Neural progenitor cell (in vitro differentiated cells): ENCODE data around the gene HS3ST4. TPM values are rescaled to one million over a fixed set of nuclear protein-coding genes. Genes with fewer than 3 reads are reported as not detected.

Experiments used
- DNase-seq: peaks from one replicate; pipeline ENCODE4 v3.0.0-alpha.2; 2016; ENCODE audit warnings: low spot score
- H2AFZ ChIP-seq: fragments of 200-600 bp; sonication (generic); replicated peaks from 2 replicates; pipeline ENCODE4 v1.6.1; 2016; ENCODE audit warnings: antibody characterized with exemption
- H3F3A ChIP-seq: fragments of 200-600 bp; sonication (generic); 2 replicates; pipeline ENCODE4 v1.6.1; 2016; ENCODE audit warnings: antibody characterized with exemption, low read depth
- H3K27ac ChIP-seq: fragments of 200-600 bp; sonication (generic); 2 replicates; pipeline ENCODE4 v1.5.1; 2016; ENCODE audit warnings: mild to moderate bottlenecking
- H3K27me3 ChIP-seq: fragments of 200-600 bp; sonication (generic); 2 replicates; pipeline ENCODE4 v1.6.1; 2016; ENCODE audit warnings: mild to moderate bottlenecking, moderate library complexity
- H3K36me3 ChIP-seq: fragments of 200-600 bp; sonication (generic); 2 replicates; pipeline ENCODE4 v1.5.1; 2016
- H3K4me1 ChIP-seq: fragments of 200-600 bp; sonication (generic); 2 replicates; pipeline ENCODE4 v1.6.1; 2016; ENCODE audit warnings: mixed run types
- H3K4me2 ChIP-seq: fragments of 200-600 bp; sonication (generic); 2 replicates; pipeline ENCODE4 v1.6.1; 2016
- H3K4me3 ChIP-seq: fragments of 200-600 bp; sonication (generic); 2 replicates; pipeline ENCODE4 v1.5.1; 2016
- H3K79me2 ChIP-seq: fragments of 200-600 bp; sonication (generic); 2 replicates; pipeline ENCODE4 v1.6.1; 2016; ENCODE audit warnings: low read depth
- H3K9ac ChIP-seq: fragments of 200-600 bp; sonication (generic); 2 replicates; pipeline ENCODE4 v1.6.1; 2016
- H3K9me3 ChIP-seq: fragments of 200-600 bp; sonication (generic); 2 replicates; pipeline ENCODE4 v1.5.1; 2016; ENCODE audit warnings: low read depth
- H4K20me1 ChIP-seq: fragments of 200-600 bp; sonication (generic); 2 replicates; pipeline ENCODE4 v1.6.1; 2016; ENCODE audit warnings: low read depth
- H3K27ac Mint-ChIP-seq: 3 replicates; pipeline ENCODE4 v1.8.0; 2021; ENCODE audit warnings: mixed read lengths
- H3K27me3 Mint-ChIP-seq: 2 replicates; pipeline ENCODE4 v1.8.0; 2022; ENCODE audit warnings: low read depth, mild to moderate bottlenecking, inconsistent platforms, moderate library complexity, mixed read lengths; ENCODE audit not compliant: insufficient read depth
- H3K36me3 Mint-ChIP-seq: 3 replicates; pipeline ENCODE4 v1.8.0; 2021; ENCODE audit warnings: mixed read lengths
- H3K4me1 Mint-ChIP-seq: 3 replicates; pipeline ENCODE4 v1.8.0; 2021; ENCODE audit warnings: mixed read lengths
- H3K4me3 Mint-ChIP-seq: 3 replicates; pipeline ENCODE4 v1.8.0; 2021; ENCODE audit warnings: mild to moderate bottlenecking, moderate library complexity, mixed read lengths
- H3K9me3 Mint-ChIP-seq: 3 replicates; pipeline ENCODE4 v1.8.0; 2020; ENCODE audit warnings: mixed read lengths
- EZH2 ChIP-seq: fragments of 200-600 bp; sonication (generic); IDR thresholded peaks from 2 replicates; pipeline ENCODE4 v1.6.1; 2017; ENCODE audit warnings: antibody characterized with exemption, mild to moderate bottlenecking, moderate library complexity
- EZH2phosphoT487 ChIP-seq: fragments of 200-600 bp; sonication (generic); IDR thresholded peaks from 2 replicates; pipeline ENCODE4 v1.6.1; 2017; ENCODE audit warnings: antibody characterized with exemption
- total RNA-seq: library from RNA; depleted of rRNA; stranded (reverse); fragments of >200 nt; gene quantifications from 2 replicates; pipeline ENCODE4 v1.2.3, GENCODE V29; 2015; ENCODE audit warnings: low replicate concordance
- TF ChIP-seq, protein P1 (sequence below): fragments of 200-600 bp; sonication (generic); IDR thresholded peaks from 2 replicates; pipeline ENCODE4 v1.5.1; 2017; ENCODE audit warnings: antibody characterized with exemption, mild to moderate bottlenecking

Gene HS3ST4
- total RNA-seq, 1 donor from 2014 or later, result 2.5 TPM

DNA sequence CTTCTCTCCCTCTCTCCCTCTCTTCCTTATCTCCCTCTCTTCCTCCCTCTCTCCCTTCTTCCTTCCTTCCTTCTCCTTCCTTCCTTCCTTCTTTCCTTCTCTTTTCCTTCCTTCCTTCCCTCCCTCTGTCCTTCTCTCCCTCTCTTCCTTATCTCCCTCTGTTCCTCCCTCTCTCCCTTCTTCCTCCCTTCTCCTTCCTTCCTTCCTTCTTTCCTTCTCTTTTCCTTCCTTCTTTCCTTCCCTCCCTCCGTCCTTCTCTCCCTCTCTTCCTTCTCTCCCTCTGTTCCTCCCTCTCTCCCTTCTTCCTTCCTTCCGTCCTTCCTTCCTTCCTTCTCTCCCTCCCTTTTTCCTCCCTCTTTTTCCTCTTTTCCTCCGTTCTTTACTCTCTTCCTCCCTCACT lies 38.6 kb downstream of the HS3ST4 start:
- Histone ChIP-seq H3F3A (no peaks in the 10 kb centered on the region), H2AFZ (no peak overlapping the region), H3K79me2 (no peaks in the 10 kb centered on the region), H3K4me3 (no peak overlapping the region), H3K4me1 (no peaks in the 10 kb centered on the region), H3K9me3 (no peaks in the 10 kb centered on the region), H3K27me3 (no peaks in the 10 kb centered on the region), H3K9ac (no peak overlapping the region), H4K20me1 (no peaks in the 10 kb centered on the region), H3K27ac (no peak overlapping the region), H3K36me3 (no peaks in the 10 kb centered on the region), H3K4me2 (no peak overlapping the region)
- DNase-seq, result no peak
- H3K9me3 Mint-ChIP-seq, result no peaks in the 10 kb centered on the region
- TF ChIP-seq, protein P1, sequence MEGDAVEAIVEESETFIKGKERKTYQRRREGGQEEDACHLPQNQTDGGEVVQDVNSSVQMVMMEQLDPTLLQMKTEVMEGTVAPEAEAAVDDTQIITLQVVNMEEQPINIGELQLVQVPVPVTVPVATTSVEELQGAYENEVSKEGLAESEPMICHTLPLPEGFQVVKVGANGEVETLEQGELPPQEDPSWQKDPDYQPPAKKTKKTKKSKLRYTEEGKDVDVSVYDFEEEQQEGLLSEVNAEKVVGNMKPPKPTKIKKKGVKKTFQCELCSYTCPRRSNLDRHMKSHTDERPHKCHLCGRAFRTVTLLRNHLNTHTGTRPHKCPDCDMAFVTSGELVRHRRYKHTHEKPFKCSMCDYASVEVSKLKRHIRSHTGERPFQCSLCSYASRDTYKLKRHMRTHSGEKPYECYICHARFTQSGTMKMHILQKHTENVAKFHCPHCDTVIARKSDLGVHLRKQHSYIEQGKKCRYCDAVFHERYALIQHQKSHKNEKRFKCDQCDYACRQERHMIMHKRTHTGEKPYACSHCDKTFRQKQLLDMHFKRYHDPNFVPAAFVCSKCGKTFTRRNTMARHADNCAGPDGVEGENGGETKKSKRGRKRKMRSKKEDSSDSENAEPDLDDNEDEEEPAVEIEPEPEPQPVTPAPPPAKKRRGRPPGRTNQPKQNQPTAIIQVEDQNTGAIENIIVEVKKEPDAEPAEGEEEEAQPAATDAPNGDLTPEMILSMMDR, result no peak
- TF ChIP-seq EZH2, result no peak
- TF ChIP-seq EZH2phosphoT487, result no peak
- H3K27me3 Mint-ChIP-seq, result peaks cover 9% of the 10 kb centered on the region
- H3K4me1 Mint-ChIP-seq, result no peaks in the 10 kb centered on the region
- no peak overlapping the region for H3K27ac Mint-ChIP-seq
- H3K4me3 Mint-ChIP-seq, result no peak overlapping the region
- no peaks in the 10 kb centered on the region for H3K36me3 Mint-ChIP-seq

DNA sequence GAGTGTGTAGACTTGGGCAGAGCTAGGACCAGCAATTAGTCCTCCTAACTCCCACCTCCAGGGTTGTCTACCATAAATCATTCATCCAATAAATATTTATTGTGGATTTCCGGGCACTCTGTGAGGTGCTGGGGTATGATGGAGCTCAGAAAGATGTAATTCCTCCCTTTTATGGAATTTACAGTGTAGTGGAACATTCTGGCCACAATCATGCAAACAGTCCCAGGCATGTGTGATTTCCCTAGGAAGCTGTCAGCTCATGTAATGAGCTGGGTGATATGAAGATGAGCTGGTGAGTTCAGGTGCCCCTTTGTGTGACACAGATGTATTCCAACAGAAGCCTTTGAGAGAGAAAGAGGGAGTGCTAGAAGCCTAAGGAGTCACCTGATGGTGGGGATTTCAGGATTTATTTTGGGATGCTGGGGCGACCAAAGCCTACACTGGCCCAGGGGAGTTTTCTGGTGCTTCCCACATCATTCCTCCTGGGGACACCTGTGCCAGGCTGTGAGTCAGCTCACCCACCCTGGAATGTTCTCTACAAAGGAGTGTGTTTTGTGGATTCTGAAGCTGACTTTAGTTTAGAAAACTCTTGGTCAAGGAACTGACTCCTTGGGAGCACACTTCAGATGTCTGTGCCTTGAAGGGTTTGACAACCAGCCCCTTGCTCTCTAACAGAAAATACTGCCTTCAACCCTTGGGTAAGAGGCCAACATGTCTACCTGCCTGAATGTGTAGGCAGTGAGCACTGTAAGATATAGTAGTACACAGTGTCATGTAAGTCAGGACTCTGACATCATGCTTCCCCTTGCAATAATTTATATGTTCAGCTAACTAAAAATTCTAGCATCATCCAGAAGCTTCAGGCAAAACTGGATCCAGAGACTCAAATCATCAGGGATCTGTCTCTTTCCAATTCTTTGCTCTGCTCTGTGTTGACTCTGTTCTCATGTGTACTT lies 42.9 kb downstream of the HS3ST4 start:
- H4K20me1 ChIP-seq, result no peaks in the 10 kb centered on the region
- no peak overlapping the region for H3K4me3 ChIP-seq
- H3K4me3 Mint-ChIP-seq, result no peak overlapping the region
- H3K9me3 Mint-ChIP-seq, result no peaks in the 10 kb centered on the region
- H3K36me3 ChIP-seq, result no peaks in the 10 kb centered on the region
- H3K27me3 Mint-ChIP-seq, result peaks cover 11% of the 10 kb centered on the region
- no peaks in the 10 kb centered on the region for H3K79me2 ChIP-seq
- no peak overlapping the region for H3K4me2 ChIP-seq
- no peak overlapping the region for H3K9ac ChIP-seq
- no peak overlapping the region for H3K27ac ChIP-seq
- H3K9me3 ChIP-seq, result no peaks in the 10 kb centered on the region
- H3K27me3 ChIP-seq, result no peaks in the 10 kb centered on the region
- no peaks in the 10 kb centered on the region for H3K4me1 ChIP-seq
- no peak overlapping the region for H3K27ac Mint-ChIP-seq
- no peaks in the 10 kb centered on the region for H3K36me3 Mint-ChIP-seq
- TF ChIP-seq EZH2 (no peak), EZH2phosphoT487 (no peak)
- TF ChIP-seq, protein P1, result no peak
- no peaks in the 10 kb centered on the region for H3K4me1 Mint-ChIP-seq
- no peak for DNase-seq
- no peaks in the 10 kb centered on the region for H3F3A ChIP-seq
- H2AFZ ChIP-seq, result no peak overlapping the region

DNA sequence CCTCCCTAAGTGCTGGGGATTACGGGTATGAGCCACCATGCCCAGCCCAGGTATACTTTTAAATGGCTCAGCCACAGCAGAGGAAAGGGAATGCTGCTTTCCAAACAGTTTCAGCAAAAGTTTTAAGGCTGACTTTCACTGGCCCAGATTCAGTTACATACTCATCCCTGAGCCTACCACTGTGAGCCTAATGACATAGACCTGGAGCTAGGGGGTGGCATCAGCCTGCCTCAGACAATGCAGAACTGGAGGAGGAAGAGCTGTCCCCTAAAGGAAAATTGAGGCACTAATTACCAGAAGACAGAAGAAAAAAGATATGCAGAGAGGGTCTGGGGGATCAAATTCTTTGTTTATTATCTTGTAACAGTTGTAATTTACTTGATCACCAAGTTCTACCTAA lies 43.9 kb downstream of the HS3ST4 start:
- Mint-ChIP-seq H3K27me3 (peaks cover 10% of the 10 kb centered on the region), H3K4me3 (no peak overlapping the region), H3K36me3 (no peaks in the 10 kb centered on the region), H3K9me3 (no peaks in the 10 kb centered on the region), H3K4me1 (no peaks in the 10 kb centered on the region), H3K27ac (no peak overlapping the region)
- Histone ChIP-seq H4K20me1 (no peaks in the 10 kb centered on the region), H3K79me2 (no peaks in the 10 kb centered on the region), H3K27me3 (no peaks in the 10 kb centered on the region), H3K9me3 (no peaks in the 10 kb centered on the region), H3K4me2 (no peak overlapping the region), H2AFZ (no peak overlapping the region), H3K4me1 (no peaks in the 10 kb centered on the region), H3K36me3 (no peaks in the 10 kb centered on the region), H3K27ac (no peak overlapping the region), H3K4me3 (no peak overlapping the region), H3F3A (no peaks in the 10 kb centered on the region), H3K9ac (no peak overlapping the region)
- no peak for DNase-seq
- TF ChIP-seq EZH2 (no peak), EZH2phosphoT487 (no peak)
- TF ChIP-seq, protein P1, result no peak
